C1 segment of cervical spinal cord (tissue), 14 donors: ENCODE data around the gene P2RY2.
"Not testable (repeated sequence)": the region's sequence is repeated elsewhere in the genome, so short reads cannot be mapped to it uniquely, and the experiment has no call there.

ENCODE experiments used
- DNase-seq, 14 donors: peaks; one replicate each; lab custom pipeline; 2025; lab: John Stamatoyannopoulos, UW

P2RY2 gene

GRCh38 chr11:73227571-73228211, 9.6 kb downstream of the P2RY2 start:
- DNase-seq: no peak

- no peak for DNase-seq
These were observed 10.4 kb downstream of the P2RY2 start for GRCh38 chr11:73228268-73229134.

- no peak for DNase-seq
These were observed 11.3 kb downstream of the P2RY2 start for GRCh38 chr11:73229321-73229895.

- no peak for DNase-seq
These were observed 12.1 kb downstream of the P2RY2 start for GRCh38 chr11:73229896-73230875.

- no peak for DNase-seq
These were observed 12.8 kb downstream of the P2RY2 start for GRCh38 chr11:73230931-73231330.

GRCh38 chr11:73232487-73232886, 14.4 kb downstream of the P2RY2 start:
- not testable (repeated sequence) for DNase-seq

GRCh38 chr11:73233211-73233610, 15.1 kb downstream of the P2RY2 start:
- no peak for DNase-seq

GRCh38 chr11:73233692-73234470, 15.8 kb downstream of the P2RY2 start:
- no peak for DNase-seq

GRCh38 chr11:73234471-73235181, 16.5 kb downstream of the P2RY2 start:
- DNase-seq: no peak

GRCh38 chr11:73235236-73235786, 17.2 kb downstream of the P2RY2 start:
- no peak for DNase-seq

- no peak for DNase-seq
These were observed 18.2 kb downstream of the P2RY2 start for GRCh38 chr11:73236205-73236765.

- peak in 2 of 14 donors; percentile 9 to 14 for DNase-seq
These were observed 18.8 kb downstream of the P2RY2 start for GRCh38 chr11:73236854-73237253.

GRCh38 chr11:73237471-73238290, 19.6 kb downstream of the P2RY2 start:
- no peak for DNase-seq

GRCh38 chr11:73239111-73239521, 21.0 kb downstream of the P2RY2 start:
- DNase-seq: no peak

GRCh38 chr11:73239571-73240189, 21.6 kb downstream of the P2RY2 start:
- no peak for DNase-seq

GRCh38 chr11:73240190-73240781, 22.2 kb downstream of the P2RY2 start:
- DNase-seq: no peak

- DNase-seq: no peak
These were observed 23.2 kb downstream of the P2RY2 start for GRCh38 chr11:73241300-73241699.
